ENCODE data around the gene PAQR6.

DNA sequence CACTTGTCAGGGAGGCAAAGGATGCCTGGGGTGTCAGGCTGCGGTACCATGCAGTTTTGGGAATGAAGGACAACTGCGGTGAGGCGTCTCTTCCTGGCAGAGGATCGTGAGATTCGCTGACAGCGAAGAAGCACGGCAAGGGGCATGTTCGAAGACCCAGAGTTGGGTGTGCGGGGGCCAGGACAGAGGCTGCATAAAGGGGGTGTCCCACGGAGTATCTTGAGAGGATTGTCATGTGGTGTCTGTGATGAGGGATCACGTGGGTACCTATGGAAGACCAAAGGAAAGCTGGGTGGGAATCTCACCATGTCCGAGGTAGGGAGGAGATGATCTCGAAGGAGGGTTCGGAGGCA lies 53.6 kb downstream of the PAQR6 start:
- no peak for TF ChIP-seq POLR2A (IDR thresholded peaks at IDR 0.05)
- TF ChIP-seq, protein P1, sequence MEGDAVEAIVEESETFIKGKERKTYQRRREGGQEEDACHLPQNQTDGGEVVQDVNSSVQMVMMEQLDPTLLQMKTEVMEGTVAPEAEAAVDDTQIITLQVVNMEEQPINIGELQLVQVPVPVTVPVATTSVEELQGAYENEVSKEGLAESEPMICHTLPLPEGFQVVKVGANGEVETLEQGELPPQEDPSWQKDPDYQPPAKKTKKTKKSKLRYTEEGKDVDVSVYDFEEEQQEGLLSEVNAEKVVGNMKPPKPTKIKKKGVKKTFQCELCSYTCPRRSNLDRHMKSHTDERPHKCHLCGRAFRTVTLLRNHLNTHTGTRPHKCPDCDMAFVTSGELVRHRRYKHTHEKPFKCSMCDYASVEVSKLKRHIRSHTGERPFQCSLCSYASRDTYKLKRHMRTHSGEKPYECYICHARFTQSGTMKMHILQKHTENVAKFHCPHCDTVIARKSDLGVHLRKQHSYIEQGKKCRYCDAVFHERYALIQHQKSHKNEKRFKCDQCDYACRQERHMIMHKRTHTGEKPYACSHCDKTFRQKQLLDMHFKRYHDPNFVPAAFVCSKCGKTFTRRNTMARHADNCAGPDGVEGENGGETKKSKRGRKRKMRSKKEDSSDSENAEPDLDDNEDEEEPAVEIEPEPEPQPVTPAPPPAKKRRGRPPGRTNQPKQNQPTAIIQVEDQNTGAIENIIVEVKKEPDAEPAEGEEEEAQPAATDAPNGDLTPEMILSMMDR (IDR thresholded peaks at IDR 0.05), result no peak

Data from upper lobe of left lung (tissue), 4 donors.